ENCODE data around the gene FKRP. TPM values are rescaled to one million over a fixed set of nuclear protein-coding genes. Genes with fewer than 3 reads are reported as not detected.

FKRP gene
- total RNA-seq, 1 donor from 2014 or later = 37.7 TPM

- DNase-seq (ENCODE audit: extremely low spot score, unreplicated experiment) = no peak
- H3K4me3 Mint-ChIP-seq (ENCODE audit: unreplicated experiment) = peak within 1 kb of the TSS; percentile 98
- peaks cover 25% of the 10 kb centered on the region for H3K4me1 Mint-ChIP-seq (ENCODE audit: unreplicated experiment)
- TF ChIP-seq, protein P1, sequence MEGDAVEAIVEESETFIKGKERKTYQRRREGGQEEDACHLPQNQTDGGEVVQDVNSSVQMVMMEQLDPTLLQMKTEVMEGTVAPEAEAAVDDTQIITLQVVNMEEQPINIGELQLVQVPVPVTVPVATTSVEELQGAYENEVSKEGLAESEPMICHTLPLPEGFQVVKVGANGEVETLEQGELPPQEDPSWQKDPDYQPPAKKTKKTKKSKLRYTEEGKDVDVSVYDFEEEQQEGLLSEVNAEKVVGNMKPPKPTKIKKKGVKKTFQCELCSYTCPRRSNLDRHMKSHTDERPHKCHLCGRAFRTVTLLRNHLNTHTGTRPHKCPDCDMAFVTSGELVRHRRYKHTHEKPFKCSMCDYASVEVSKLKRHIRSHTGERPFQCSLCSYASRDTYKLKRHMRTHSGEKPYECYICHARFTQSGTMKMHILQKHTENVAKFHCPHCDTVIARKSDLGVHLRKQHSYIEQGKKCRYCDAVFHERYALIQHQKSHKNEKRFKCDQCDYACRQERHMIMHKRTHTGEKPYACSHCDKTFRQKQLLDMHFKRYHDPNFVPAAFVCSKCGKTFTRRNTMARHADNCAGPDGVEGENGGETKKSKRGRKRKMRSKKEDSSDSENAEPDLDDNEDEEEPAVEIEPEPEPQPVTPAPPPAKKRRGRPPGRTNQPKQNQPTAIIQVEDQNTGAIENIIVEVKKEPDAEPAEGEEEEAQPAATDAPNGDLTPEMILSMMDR (IDR thresholded peaks at IDR 0.05) = no peak
- H3K27me3 Mint-ChIP-seq (ENCODE audit: unreplicated experiment) = no peaks in the 10 kb centered on the region
- H3K36me3 Mint-ChIP-seq (ENCODE audit: unreplicated experiment) = peaks cover 7% of the 10 kb centered on the region
- peak within 1 kb of the TSS; percentile 78 for H3K27ac Mint-ChIP-seq (ENCODE audit: unreplicated experiment)
- H3K9me3 Mint-ChIP-seq (ENCODE audit: unreplicated experiment) = no peaks in the 10 kb centered on the region
Measured at GRCh38 chr19:46746281-46747057, 612 bp downstream of the FKRP start, which contains the start of gene STRN4. STRN4 (minus strand) TSS chr19:46746450; CDS start chr19:46746430, 20 bp downstream.

DNA sequence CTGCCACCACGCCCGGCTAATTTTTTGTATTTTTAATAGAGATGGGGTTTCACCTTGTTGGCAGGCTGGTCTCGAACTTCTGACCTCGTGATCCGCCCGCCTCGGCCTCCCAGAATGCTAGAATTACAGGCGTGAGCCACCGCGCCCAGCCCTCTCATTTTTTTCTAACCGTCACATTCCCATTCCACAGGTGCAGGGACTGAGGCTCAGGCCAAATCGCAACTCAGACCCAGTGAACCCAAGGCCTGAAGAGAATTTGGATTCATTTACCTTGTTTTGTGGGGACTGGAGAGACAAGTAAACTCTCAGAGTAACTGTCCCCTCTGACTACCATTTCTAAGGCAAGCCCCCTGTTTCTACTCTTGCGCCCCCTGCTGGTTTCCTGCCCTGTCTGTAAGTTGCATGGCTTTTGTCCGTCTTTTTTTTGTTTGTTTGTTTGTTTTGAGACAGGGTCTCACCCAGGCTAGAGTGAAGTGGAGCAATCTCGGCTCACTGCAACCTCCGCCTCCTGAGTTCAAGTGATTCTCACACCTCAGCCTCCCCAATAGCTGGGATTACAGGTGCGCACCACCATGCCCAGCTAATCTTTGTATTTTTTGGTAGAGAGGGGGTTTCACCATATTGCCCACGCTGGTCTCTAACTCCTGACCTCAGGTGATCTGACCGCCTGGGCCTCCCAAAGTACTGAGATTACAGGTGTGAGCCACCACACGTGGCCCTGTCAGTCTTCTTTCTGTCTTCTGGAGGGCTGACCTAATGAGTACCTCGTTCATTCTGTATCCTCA is 2.7 kb downstream of the FKRP start:
- peaks cover 16% of the 10 kb centered on the region for H3K4me1 Mint-ChIP-seq (ENCODE audit: unreplicated experiment)
- DNase-seq (ENCODE audit: extremely low spot score, unreplicated experiment) = no peak
- peaks cover 7% of the 10 kb centered on the region for H3K36me3 Mint-ChIP-seq (ENCODE audit: unreplicated experiment)
- no peaks in the 10 kb centered on the region for H3K27me3 Mint-ChIP-seq (ENCODE audit: unreplicated experiment)
- TF ChIP-seq, protein P1 (IDR thresholded peaks at IDR 0.05) = peak; percentile 71
- no peaks in the 10 kb centered on the region for H3K9me3 Mint-ChIP-seq (ENCODE audit: unreplicated experiment)
- peak overlapping the region; percentile 56 for H3K27ac Mint-ChIP-seq (ENCODE audit: unreplicated experiment)
- peak overlapping the region; percentile 32 for H3K4me3 Mint-ChIP-seq (ENCODE audit: unreplicated experiment)

DNA sequence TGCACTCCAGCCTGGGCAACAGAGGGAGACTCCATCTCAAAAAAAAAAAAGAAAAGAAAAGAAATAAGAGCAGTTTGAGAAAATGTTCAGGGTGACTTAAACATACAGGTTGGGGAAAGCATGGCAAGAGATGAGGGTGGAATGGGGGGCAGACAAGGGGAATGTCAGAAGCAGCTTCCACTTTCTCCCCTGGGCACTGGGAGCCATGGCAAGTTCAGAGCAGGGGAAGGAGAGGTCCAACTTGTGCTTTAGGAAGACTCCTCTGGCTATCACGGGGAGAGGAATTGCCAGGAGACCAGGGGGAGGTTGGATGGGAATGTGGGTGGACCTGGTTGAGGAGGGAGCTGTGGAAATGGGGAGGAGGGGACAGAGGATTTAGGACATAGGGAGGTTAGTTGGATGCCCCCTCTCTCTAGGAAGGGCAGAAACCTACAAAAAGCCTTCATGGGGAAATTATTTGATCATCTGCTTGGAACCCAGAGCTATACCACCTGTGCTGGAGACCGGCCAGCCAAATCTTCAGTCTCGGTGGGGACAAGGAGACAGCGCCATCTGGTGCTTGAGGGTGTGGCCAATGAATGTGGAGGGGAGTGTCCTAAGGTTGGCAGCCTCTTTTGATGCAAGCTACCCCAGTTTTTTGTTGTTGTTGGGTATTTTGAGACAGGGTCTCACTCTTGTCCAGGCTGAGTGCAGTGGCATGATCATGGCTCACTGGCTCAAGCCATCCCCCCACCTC is 7.7 kb downstream of the FKRP start:
- H3K4me3 Mint-ChIP-seq (ENCODE audit: unreplicated experiment) = no peak overlapping the region
- peak overlapping the region; percentile 54 for H3K27ac Mint-ChIP-seq (ENCODE audit: unreplicated experiment)
- peaks cover 10% of the 10 kb centered on the region for H3K36me3 Mint-ChIP-seq (ENCODE audit: unreplicated experiment)
- H3K4me1 Mint-ChIP-seq (ENCODE audit: unreplicated experiment) = peaks cover 8% of the 10 kb centered on the region
- TF ChIP-seq, protein P1 (IDR thresholded peaks at IDR 0.05) = peak; percentile 54
- DNase-seq (ENCODE audit: extremely low spot score, unreplicated experiment) = no peak
- no peaks in the 10 kb centered on the region for H3K9me3 Mint-ChIP-seq (ENCODE audit: unreplicated experiment)
- H3K27me3 Mint-ChIP-seq (ENCODE audit: unreplicated experiment) = no peaks in the 10 kb centered on the region

DNA sequence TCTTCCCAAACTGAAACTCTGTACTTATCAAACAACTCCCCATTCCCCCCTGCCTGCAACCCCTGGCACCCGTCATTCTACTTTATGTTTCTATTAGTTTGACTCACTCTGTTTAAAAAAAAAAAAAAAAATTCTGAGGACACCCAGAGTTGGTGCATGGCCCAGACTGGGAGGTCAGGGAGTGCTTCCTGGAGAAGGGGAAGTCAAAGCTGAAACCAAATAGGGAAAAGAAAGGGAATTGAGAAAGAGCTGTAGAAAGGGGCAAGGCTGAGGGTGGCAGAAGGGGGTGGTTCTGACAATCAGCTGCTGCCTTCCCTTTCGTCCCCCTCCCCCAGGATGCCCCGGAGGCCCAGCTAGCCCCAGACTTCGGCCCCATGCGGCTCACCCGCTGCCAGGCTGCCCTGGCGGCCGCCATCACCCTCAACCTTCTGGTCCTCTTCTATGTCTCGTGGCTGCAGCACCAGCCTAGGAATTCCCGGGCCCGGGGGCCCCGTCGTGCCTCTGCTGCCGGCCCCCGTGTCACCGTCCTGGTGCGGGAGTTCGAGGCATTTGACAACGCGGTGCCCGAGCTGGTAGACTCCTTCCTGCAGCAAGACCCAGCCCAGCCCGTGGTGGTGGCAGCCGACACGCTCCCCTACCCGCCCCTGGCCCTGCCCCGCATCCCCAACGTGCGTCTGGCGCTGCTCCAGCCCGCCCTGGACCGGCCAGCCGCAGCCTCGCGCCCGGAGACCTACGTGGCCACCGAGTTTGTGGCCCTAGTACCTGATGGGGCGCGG is 9.4 kb downstream of the FKRP start:
- Mint-ChIP-seq H3K4me1 (ENCODE audit: unreplicated experiment) (peaks cover 17% of the 10 kb centered on the region), H3K9me3 (ENCODE audit: unreplicated experiment) (no peaks in the 10 kb centered on the region), H3K27me3 (ENCODE audit: unreplicated experiment) (no peaks in the 10 kb centered on the region), H3K27ac (ENCODE audit: unreplicated experiment) (peak overlapping the region; percentile 57), H3K36me3 (ENCODE audit: unreplicated experiment) (peaks cover 8% of the 10 kb centered on the region), H3K4me3 (ENCODE audit: unreplicated experiment) (no peak overlapping the region)
- DNase-seq (ENCODE audit: extremely low spot score, unreplicated experiment) = no peak
- TF ChIP-seq, protein P1 (IDR thresholded peaks at IDR 0.05) = no peak

Measured in osteocyte (in vitro differentiated cells).